SK-N-SH (cell line): ENCODE data around the gene TDRD10. TPM values are rescaled to one million over a fixed set of nuclear protein-coding genes. Genes with fewer than 3 reads are reported as not detected.

Source experiments
- CTCF ChIA-PET: fragments of 300-600, 350-600 bp; formaldehyde crosslinking; extraction: SDS; loops from one replicate; lab custom pipeline; 2021; lab: Yijun Ruan, JAX
- POLR2A ChIA-PET: fragments of 350-600 bp; sonication (Branson Sonifier 250); formaldehyde crosslinking; extraction: SDS; loops from one replicate; lab custom pipeline; 2020; ENCODE audit warnings: antibody characterized with exemption, inconsistent platforms; lab: Yijun Ruan, JAX
- DNase-seq: peaks from one replicate; pipeline ENCODE4 v3.0.0; 2012
- H2AFZ ChIP-seq: fragments of 200-600 bp; sonication (generic); 2 replicates; pipeline ENCODE4 v1.8.1; 2016; ENCODE audit warnings: antibody characterized with exemption, mild to moderate bottlenecking, low read depth
- H3F3A ChIP-seq: fragments of 200-600 bp; sonication (generic); replicated peaks from 2 replicates; pipeline ENCODE3; 2016; ENCODE audit warnings: antibody characterized with exemption, mild to moderate bottlenecking; ENCODE audit not compliant: insufficient read depth
- H3K27ac ChIP-seq, 2 experiments: fragments of 200-500 bp in 1 of 2; fragments of 200-600 bp in 1 of 2; sonication (Bioruptor generic) in 1 of 2; sonication (generic), shearing (Covaris generic) in 1 of 2; 2 replicates each; pipeline versions ENCODE4 v1.5.1 to v1.6.1; 2014 to 2016; ENCODE audit warnings: low read depth in 2 of 2, inconsistent platforms in 1 of 2, low read length in 1 of 2, mild to moderate bottlenecking in 1 of 2, mixed read lengths in 1 of 2
- H3K27me3 ChIP-seq: fragments of 200-600 bp; sonication (generic), shearing (Covaris generic); 2 replicates; pipeline ENCODE4 v1.6.1; 2016; ENCODE audit warnings: mixed run types; ENCODE audit not compliant: insufficient read depth
- H3K36me3 ChIP-seq, 2 experiments: fragments of 200-500 bp in 1 of 2; fragments of 200-600 bp in 1 of 2; sonication (Bioruptor generic) in 1 of 2; sonication (generic) in 1 of 2; replicated peaks in 1 of 2; 2 replicates each; pipeline versions ENCODE3 to v1.5.1; 2014 to 2016; ENCODE audit warnings: low read length in 1 of 2, mild to moderate bottlenecking in 1 of 2; ENCODE audit not compliant: insufficient read depth in 2 of 2, control insufficient read depth in 1 of 2
- H3K4me1 ChIP-seq, 2 experiments: fragments of 200-500 bp in 1 of 2; fragments of 200-600 bp in 1 of 2; sonication (Bioruptor generic) in 1 of 2; sonication (generic), shearing (Covaris generic) in 1 of 2; 2 replicates each; pipeline versions ENCODE4 v1.5.1 to v1.6.1; 2014 to 2016; ENCODE audit warnings: low read depth in 1 of 2, low read length in 1 of 2, mixed run types in 1 of 2; ENCODE audit not compliant: insufficient read depth in 2 of 2, control insufficient read depth in 1 of 2
- H3K4me2 ChIP-seq: fragments of 200-600 bp; sonication (generic), shearing (Covaris generic); 2 replicates; pipeline ENCODE4 v1.6.1; 2017; ENCODE audit warnings: mixed run types
- H3K4me3 ChIP-seq, 2 experiments: fragments of 200-500 bp in 1 of 2; fragments of 200-600 bp in 1 of 2; sonication (Bioruptor generic) in 1 of 2; sonication (generic), shearing (Covaris generic) in 1 of 2; 2 replicates each; pipeline versions ENCODE4 v1.5.1 to v1.8.1; 2014 to 2016; ENCODE audit warnings: low read depth in 2 of 2, inconsistent platforms in 1 of 2, low read length in 1 of 2, mild to moderate bottlenecking in 1 of 2, mixed read lengths in 1 of 2, moderate library complexity in 1 of 2
- H3K79me2 ChIP-seq: fragments of 200-600 bp; sonication (generic); 2 replicates; pipeline ENCODE4 v1.8.1; 2017; ENCODE audit warnings: mild to moderate bottlenecking; ENCODE audit not compliant: insufficient read depth
- H3K9ac ChIP-seq: fragments of 200-600 bp; sonication (generic); 2 replicates; pipeline ENCODE4 v1.6.1; 2017; ENCODE audit warnings: mixed run types
- H3K9me2 ChIP-seq: fragments of 200-600 bp; sonication (generic); 2 replicates; pipeline ENCODE4 v1.6.1; 2017; ENCODE audit warnings: mixed run types
- H3K9me3 ChIP-seq: fragments of 200-600 bp; sonication (generic); 2 replicates; pipeline ENCODE4 v1.6.1; 2017; ENCODE audit warnings: mixed run types, mild to moderate bottlenecking, moderate library complexity
- H4K20me1 ChIP-seq: fragments of 200-600 bp; sonication (generic); 2 replicates; pipeline ENCODE4 v1.6.1; 2017; ENCODE audit warnings: mild to moderate bottlenecking, mixed run types; ENCODE audit not compliant: insufficient read depth
- CHD2 ChIP-seq: fragments of 150-350 bp; IDR thresholded peaks from 2 replicates; pipeline ENCODE4 v1.6.1; 2018; ENCODE audit warnings: low read length; ENCODE audit not compliant: partially characterized antibody
- ELF1 ChIP-seq: IDR thresholded peaks from 2 replicates; pipeline ENCODE4 v1.4.0; 2012
- EP300 ChIP-seq, 2 experiments: IDR thresholded peaks; 2 replicates each; pipeline versions ENCODE4 v1.4.0 to v1.6.1; 2012; ENCODE audit warnings: borderline replicate concordance in 1 of 2, low read depth in 1 of 2, low read length in 1 of 2
- EZH2phosphoT487 ChIP-seq: fragments of 200-600 bp; sonication (generic); IDR thresholded peaks from 2 replicates; pipeline ENCODE4 v1.6.1; 2017; ENCODE audit warnings: low read depth, mixed run types, mild to moderate bottlenecking, antibody characterized with exemption, moderate library complexity, borderline replicate concordance
- FOSL2 ChIP-seq: IDR thresholded peaks from 2 replicates; pipeline ENCODE4 v1.4.0; 2012; ENCODE audit warnings: low read depth, mild to moderate bottlenecking, moderate library complexity, borderline replicate concordance
- GABPA ChIP-seq: IDR thresholded peaks from 2 replicates; pipeline ENCODE4 v1.4.0; 2012; ENCODE audit warnings: low read depth, mild to moderate bottlenecking
- GATA2 ChIP-seq: sonication (generic); formaldehyde crosslinking; IDR thresholded peaks from 2 replicates; pipeline ENCODE4 v1.5.0; 2020; ENCODE audit warnings: mild to moderate bottlenecking, missing genetic modification reagents
- JUND ChIP-seq: IDR thresholded peaks from 2 replicates; pipeline ENCODE4 v1.4.0; 2012
- MEF2A ChIP-seq: IDR thresholded peaks from 2 replicates; pipeline ENCODE4 v1.4.0; 2012; ENCODE audit warnings: low read depth, borderline replicate concordance
- RAD21 ChIP-seq: IDR thresholded peaks from 2 replicates; pipeline ENCODE4 v1.6.1; 2012; ENCODE audit warnings: mild to moderate bottlenecking, low read length
- SIN3A ChIP-seq: IDR thresholded peaks from 2 replicates; pipeline ENCODE4 v1.6.1; 2012; ENCODE audit warnings: low read depth, mild to moderate bottlenecking, low read length, moderate library complexity, borderline replicate concordance
- SMC3 ChIP-seq: IDR thresholded peaks from 2 replicates; pipeline ENCODE4 v1.6.1; 2012; ENCODE audit warnings: low read depth, low read length, improper control_type of control experiment
- TAF1 ChIP-seq: IDR thresholded peaks from 2 replicates; pipeline ENCODE4 v1.6.1; 2012; ENCODE audit warnings: low read depth, mild to moderate bottlenecking, low read length, moderate library complexity, borderline replicate concordance
- TCF12 ChIP-seq: IDR thresholded peaks from 2 replicates; pipeline ENCODE4 v1.4.0; 2012
- TEAD4 ChIP-seq: IDR thresholded peaks from 2 replicates; pipeline ENCODE4 v1.4.0; 2012; ENCODE audit warnings: mild to moderate bottlenecking, borderline replicate concordance; ENCODE audit not compliant: insufficient read depth
- YY1 ChIP-seq: IDR thresholded peaks from 2 replicates; pipeline ENCODE4 v1.4.0; 2012; ENCODE audit warnings: low read depth, mild to moderate bottlenecking
- WGBS: methylation state at CpG from one replicate; pipeline ENCODE4 v1.1.6; 2017; ENCODE audit warnings: low lambda C conversion rate; 5-methylcytosine and 5-hydroxymethylcytosine counted together
- polyA plus RNA-seq, 3 experiments: library from polyadenylated mRNA; depleted of rRNA; stranded (reverse); fragments of >200 nt; gene quantifications; 2 replicates each; pipeline ENCODE4 v1.2.3, GENCODE V29; 2012
- TF ChIP-seq, protein P1 (sequence below): IDR thresholded peaks from 2 replicates; pipeline ENCODE4 v1.4.0; 2012; ENCODE audit warnings: low read depth, borderline replicate concordance
- TF ChIP-seq, protein P2 (sequence below): fragments of 150-350 bp; IDR thresholded peaks from 2 replicates; pipeline ENCODE4 v1.6.1; 2017; ENCODE audit warnings: antibody characterized with exemption, low read length, low read depth, borderline replicate concordance
- TF ChIP-seq, protein P3 (sequence below): fragments of 200-600 bp; sonication (generic); IDR thresholded peaks from 2 replicates; pipeline ENCODE4 v1.6.1; 2017; ENCODE audit warnings: antibody characterized with exemption, mild to moderate bottlenecking, moderate library complexity
- TF ChIP-seq, protein P4 (sequence below): IDR thresholded peaks from 2 replicates; pipeline ENCODE4 v1.4.0; 2012; ENCODE audit warnings: low read depth, borderline replicate concordance

The TDRD10 gene
- polyA plus RNA-seq, 1 of the 3 experiments (the other 2 are of a cell fraction): not detected

DNA sequence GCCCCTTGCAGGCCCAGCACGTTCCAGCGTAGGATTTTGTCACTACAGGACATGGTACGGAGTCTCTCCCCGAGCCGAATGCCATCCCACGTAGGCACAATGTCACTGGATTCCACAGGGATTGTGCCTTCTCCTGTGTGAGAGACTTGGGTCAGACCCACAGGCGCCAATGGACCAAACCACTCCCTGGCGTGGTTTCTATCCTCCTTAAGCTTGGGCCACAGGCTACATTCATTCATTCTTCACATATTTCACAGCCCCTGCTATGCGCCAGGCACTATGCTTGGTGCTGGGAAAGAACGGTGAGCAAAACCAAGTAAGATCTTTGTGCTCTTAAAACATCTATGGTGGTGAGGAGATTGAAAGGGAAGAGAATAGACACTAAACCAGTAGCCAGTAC is 84.2 kb downstream of the TDRD10 start:
- 95% methylated on average over 7 of the region's 10 CpGs for WGBS
- POLR2A ChIA-PET: no interaction called here
- no peak overlapping the region for H3K27ac ChIP-seq

DNA sequence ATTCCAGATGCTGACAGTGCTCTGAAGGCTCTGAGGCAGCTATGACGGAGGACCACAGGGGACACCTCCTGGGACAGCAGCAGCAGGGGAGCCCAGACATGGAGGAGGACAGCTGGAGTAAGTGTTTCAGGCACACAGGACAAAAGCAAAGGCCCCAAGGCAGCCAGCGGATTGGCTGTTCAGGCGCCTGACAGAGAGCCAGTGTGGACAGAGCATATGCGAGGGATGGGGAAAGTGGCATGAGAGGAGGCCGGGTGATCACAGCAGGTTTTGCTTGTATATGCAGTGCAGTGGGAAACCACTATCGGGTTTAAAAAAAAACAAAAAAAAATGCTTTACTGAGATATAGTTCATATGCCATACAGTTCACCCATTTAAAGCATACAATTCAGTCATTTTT is 84.6 kb downstream of the TDRD10 start:
- peaks cover 0 to 11% of the 10 kb centered on the region in 2 experiments; a peak in 2 of 4 replicates for H3K4me1 ChIP-seq
- no peaks in the 10 kb centered on the region for H3K27me3 ChIP-seq
- H3K79me2 ChIP-seq: no peaks in the 10 kb centered on the region
- H3K9ac ChIP-seq: no peak overlapping the region
- TF ChIP-seq ELF1: no peak
- TF ChIP-seq SIN3A: no peak
- no peak for TF ChIP-seq SMC3
- TF ChIP-seq YY1: no peak
- no peak for TF ChIP-seq CHD2
- no peak for TF ChIP-seq EP300 (IDR thresholded peaks at IDR 0.05; ENCODE audit: borderline replicate concordance in 1 of 2, low read depth in 1 of 2, low read length in 1 of 2)
- no peak for TF ChIP-seq FOSL2
- TF ChIP-seq TCF12: no peak
- TF ChIP-seq, protein P1, sequence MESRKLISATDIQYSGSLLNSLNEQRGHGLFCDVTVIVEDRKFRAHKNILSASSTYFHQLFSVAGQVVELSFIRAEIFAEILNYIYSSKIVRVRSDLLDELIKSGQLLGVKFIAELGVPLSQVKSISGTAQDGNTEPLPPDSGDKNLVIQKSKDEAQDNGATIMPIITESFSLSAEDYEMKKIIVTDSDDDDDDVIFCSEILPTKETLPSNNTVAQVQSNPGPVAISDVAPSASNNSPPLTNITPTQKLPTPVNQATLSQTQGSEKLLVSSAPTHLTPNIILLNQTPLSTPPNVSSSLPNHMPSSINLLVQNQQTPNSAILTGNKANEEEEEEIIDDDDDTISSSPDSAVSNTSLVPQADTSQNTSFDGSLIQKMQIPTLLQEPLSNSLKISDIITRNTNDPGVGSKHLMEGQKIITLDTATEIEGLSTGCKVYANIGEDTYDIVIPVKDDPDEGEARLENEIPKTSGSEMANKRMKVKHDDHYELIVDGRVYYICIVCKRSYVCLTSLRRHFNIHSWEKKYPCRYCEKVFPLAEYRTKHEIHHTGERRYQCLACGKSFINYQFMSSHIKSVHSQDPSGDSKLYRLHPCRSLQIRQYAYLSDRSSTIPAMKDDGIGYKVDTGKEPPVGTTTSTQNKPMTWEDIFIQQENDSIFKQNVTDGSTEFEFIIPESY: no peak
- TF ChIP-seq MEF2A: no peak
- TF ChIP-seq, protein P2, sequence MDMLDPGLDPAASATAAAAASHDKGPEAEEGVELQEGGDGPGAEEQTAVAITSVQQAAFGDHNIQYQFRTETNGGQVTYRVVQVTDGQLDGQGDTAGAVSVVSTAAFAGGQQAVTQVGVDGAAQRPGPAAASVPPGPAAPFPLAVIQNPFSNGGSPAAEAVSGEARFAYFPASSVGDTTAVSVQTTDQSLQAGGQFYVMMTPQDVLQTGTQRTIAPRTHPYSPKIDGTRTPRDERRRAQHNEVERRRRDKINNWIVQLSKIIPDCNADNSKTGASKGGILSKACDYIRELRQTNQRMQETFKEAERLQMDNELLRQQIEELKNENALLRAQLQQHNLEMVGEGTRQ: no peak
- TF ChIP-seq GABPA: no peak
- TF ChIP-seq RAD21: no peak
- TF ChIP-seq, protein P3, sequence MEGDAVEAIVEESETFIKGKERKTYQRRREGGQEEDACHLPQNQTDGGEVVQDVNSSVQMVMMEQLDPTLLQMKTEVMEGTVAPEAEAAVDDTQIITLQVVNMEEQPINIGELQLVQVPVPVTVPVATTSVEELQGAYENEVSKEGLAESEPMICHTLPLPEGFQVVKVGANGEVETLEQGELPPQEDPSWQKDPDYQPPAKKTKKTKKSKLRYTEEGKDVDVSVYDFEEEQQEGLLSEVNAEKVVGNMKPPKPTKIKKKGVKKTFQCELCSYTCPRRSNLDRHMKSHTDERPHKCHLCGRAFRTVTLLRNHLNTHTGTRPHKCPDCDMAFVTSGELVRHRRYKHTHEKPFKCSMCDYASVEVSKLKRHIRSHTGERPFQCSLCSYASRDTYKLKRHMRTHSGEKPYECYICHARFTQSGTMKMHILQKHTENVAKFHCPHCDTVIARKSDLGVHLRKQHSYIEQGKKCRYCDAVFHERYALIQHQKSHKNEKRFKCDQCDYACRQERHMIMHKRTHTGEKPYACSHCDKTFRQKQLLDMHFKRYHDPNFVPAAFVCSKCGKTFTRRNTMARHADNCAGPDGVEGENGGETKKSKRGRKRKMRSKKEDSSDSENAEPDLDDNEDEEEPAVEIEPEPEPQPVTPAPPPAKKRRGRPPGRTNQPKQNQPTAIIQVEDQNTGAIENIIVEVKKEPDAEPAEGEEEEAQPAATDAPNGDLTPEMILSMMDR: no peak
- TF ChIP-seq EZH2phosphoT487: no peak
- no peak for TF ChIP-seq GATA2
- TF ChIP-seq TAF1: no peak
- no peak for TF ChIP-seq TEAD4
- POLR2A ChIA-PET: no interaction called here
- H3K27ac ChIP-seq: no peak overlapping the region
- H3K4me3 ChIP-seq: no peak overlapping the region
- no peak overlapping the region for H3K4me2 ChIP-seq
- H4K20me1 ChIP-seq: peaks cover 14% of the 10 kb centered on the region
- 96% methylated on average over 6 of the region's 6 CpGs for whole genome bisulfite sequencing
- H3K9me3 ChIP-seq: no peaks in the 10 kb centered on the region
- H3F3A ChIP-seq: no peaks in the 10 kb centered on the region
- H3K36me3 ChIP-seq: peaks cover 88 to 99% of the 10 kb centered on the region in 2 experiments
- no peak overlapping the region for H2AFZ ChIP-seq
- CTCF ChIA-PET: interaction anchor here (1.5 to 1.6 kb wide), 2 partner anchors 10 to 40 kb away, joined by 5 to 6 read pairs; no protein-coding TSS in a partner anchor
- no peak for DNase-seq
- H3K9me2 ChIP-seq: no peaks in the 10 kb centered on the region

More for the DNA sequence above, 84.2 kb downstream of the TDRD10 start:
- H3K4me2 ChIP-seq: no peak overlapping the region
- H3K79me2 ChIP-seq: no peaks in the 10 kb centered on the region
- TF ChIP-seq TEAD4 (no peak), JUND (no peak)
- TF ChIP-seq, protein P4, sequence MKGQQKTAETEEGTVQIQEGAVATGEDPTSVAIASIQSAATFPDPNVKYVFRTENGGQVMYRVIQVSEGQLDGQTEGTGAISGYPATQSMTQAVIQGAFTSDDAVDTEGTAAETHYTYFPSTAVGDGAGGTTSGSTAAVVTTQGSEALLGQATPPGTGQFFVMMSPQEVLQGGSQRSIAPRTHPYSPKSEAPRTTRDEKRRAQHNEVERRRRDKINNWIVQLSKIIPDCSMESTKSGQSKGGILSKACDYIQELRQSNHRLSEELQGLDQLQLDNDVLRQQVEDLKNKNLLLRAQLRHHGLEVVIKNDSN: no peak
- H3F3A ChIP-seq: no peaks in the 10 kb centered on the region
- no peak overlapping the region for H3K9ac ChIP-seq
- H4K20me1 ChIP-seq: peaks cover 14% of the 10 kb centered on the region
- CTCF ChIA-PET: interaction anchor here (1.5 kb wide), 1 partner anchor 358 kb away, joined by 4 read pairs; no protein-coding TSS in a partner anchor
- no peak overlapping the region for H3K4me3 ChIP-seq
- no peak for DNase-seq
- H2AFZ ChIP-seq: no peak overlapping the region
- peaks cover 86 to 97% of the 10 kb centered on the region in 2 experiments for H3K36me3 ChIP-seq
- no peaks in the 10 kb centered on the region for H3K27me3 ChIP-seq
- no peaks in the 10 kb centered on the region for H3K9me3 ChIP-seq
- peaks cover 0 to 11% of the 10 kb centered on the region in 2 experiments; a peak in 2 of 4 replicates for H3K4me1 ChIP-seq
- no peaks in the 10 kb centered on the region for H3K9me2 ChIP-seq
